Mammary epithelial cell (primary cell): Measurements from ENCODE around the gene FAT1.

Experiments used
- EZH2 ChIP-seq: IDR thresholded peaks from 2 replicates; pipeline ENCODE4 v1.6.1; 2012; ENCODE audit warnings: low read length, inconsistent platforms, borderline replicate concordance
- TF ChIP-seq, protein P1 (sequence below), 2 donors: IDR thresholded peaks in 1 of 2; conservative IDR thresholded peaks in 1 of 2; 2 replicates each; pipeline ENCODE4 v1.5.1; 2011 to 2012; ENCODE audit warnings: inconsistent platforms in 2 of 2, low read length in 2 of 2, mild to moderate bottlenecking in 2 of 2, control low read depth in 1 of 2, low read depth in 1 of 2; ENCODE audit not compliant: insufficient read depth in 1 of 2; ENCODE audit errors: extremely low read depth in 1 of 2

DNA sequence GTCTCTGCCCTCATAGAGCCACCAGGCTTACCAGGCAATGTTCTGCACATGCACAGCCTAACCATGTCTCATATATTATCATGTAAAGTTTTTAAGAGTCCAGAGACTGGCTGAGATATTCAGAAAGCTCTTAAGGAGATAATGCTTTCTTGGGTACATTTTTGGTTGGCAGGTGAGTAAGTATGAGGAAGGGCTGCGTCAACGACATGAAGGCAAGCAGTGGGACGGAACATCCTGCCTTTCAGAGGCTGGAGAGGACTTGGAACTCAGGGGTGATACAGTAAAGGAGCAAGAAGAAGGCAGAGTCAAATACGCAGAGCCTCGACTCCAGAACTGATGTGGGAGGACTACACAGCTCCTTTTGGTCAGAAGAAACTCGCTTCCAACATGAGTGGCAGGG, 93.5 kb downstream of the FAT1 start:
- TF ChIP-seq, protein P1, sequence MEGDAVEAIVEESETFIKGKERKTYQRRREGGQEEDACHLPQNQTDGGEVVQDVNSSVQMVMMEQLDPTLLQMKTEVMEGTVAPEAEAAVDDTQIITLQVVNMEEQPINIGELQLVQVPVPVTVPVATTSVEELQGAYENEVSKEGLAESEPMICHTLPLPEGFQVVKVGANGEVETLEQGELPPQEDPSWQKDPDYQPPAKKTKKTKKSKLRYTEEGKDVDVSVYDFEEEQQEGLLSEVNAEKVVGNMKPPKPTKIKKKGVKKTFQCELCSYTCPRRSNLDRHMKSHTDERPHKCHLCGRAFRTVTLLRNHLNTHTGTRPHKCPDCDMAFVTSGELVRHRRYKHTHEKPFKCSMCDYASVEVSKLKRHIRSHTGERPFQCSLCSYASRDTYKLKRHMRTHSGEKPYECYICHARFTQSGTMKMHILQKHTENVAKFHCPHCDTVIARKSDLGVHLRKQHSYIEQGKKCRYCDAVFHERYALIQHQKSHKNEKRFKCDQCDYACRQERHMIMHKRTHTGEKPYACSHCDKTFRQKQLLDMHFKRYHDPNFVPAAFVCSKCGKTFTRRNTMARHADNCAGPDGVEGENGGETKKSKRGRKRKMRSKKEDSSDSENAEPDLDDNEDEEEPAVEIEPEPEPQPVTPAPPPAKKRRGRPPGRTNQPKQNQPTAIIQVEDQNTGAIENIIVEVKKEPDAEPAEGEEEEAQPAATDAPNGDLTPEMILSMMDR (conservative IDR thresholded peaks at IDR 0.05 in 1 of 2, IDR thresholded peaks at IDR 0.05 in 1 of 2; ENCODE audit: extremely low read depth in 1 of 2, insufficient read depth in 1 of 2, low read depth in 1 of 2, low read length in 2 of 2): no peak
- no peak for TF ChIP-seq EZH2
